ENCODE measurements around the gene SPOCD1.

Gene SPOCD1

GRCh38 chr1:31751822-31752241, 64.0 kb downstream of the SPOCD1 start:
- DNase-seq (ENCODE audit: low read depth in 2 of 2), result no peak
- TF ChIP-seq, protein P1, sequence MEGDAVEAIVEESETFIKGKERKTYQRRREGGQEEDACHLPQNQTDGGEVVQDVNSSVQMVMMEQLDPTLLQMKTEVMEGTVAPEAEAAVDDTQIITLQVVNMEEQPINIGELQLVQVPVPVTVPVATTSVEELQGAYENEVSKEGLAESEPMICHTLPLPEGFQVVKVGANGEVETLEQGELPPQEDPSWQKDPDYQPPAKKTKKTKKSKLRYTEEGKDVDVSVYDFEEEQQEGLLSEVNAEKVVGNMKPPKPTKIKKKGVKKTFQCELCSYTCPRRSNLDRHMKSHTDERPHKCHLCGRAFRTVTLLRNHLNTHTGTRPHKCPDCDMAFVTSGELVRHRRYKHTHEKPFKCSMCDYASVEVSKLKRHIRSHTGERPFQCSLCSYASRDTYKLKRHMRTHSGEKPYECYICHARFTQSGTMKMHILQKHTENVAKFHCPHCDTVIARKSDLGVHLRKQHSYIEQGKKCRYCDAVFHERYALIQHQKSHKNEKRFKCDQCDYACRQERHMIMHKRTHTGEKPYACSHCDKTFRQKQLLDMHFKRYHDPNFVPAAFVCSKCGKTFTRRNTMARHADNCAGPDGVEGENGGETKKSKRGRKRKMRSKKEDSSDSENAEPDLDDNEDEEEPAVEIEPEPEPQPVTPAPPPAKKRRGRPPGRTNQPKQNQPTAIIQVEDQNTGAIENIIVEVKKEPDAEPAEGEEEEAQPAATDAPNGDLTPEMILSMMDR (IDR thresholded peaks at IDR 0.05; ENCODE audit: low read depth, low read length), result no peak

DNA sequence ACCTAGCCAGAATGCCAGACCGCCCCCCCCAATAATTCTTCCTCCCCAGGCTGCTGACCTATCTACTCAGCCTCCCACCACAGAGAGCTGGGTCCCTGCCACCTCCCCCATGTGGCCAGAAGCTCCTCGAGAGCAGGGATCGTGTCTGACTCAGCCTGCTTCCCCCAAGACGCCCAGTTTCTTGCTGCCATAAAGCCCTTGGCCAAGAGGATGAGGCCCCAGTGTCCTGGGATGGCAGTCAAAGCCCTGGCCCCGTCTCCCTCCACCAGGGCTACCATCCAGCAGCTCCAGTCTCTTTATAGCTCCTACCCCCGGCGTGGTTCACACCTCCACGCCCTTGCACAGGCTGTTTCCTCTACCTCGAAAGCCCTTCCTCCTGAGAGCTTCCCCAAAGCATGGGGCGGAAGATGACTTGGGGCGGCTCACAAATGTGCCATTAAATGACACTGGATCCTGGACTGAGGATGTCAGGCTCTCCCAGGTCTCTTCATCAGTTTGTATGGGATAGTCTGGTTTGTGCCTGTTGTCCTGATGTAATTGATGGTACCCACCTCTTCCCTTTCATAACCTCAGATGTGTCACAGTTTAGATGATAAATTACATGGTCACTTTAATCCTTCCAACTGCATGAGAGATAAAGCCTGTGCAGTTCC, 64.8 kb downstream of the SPOCD1 start:
- TF ChIP-seq, protein P1 (IDR thresholded peaks at IDR 0.05; ENCODE audit: low read depth, low read length), result no peak
- H3K4me3 ChIP-seq (replicated peaks in 1 of 2; ENCODE audit: low read depth in 2 of 2, low read length in 2 of 2), result no peak overlapping the region
- peak; percentile 48 to 65 for DNase-seq (ENCODE audit: low read depth in 2 of 2)

More at GRCh38 chr1:31751822-31752241, 64.0 kb downstream of the SPOCD1 start:
- no peak overlapping the region for H3K4me3 ChIP-seq (replicated peaks in 1 of 2; ENCODE audit: low read depth in 2 of 2, low read length in 2 of 2)

DNA sequence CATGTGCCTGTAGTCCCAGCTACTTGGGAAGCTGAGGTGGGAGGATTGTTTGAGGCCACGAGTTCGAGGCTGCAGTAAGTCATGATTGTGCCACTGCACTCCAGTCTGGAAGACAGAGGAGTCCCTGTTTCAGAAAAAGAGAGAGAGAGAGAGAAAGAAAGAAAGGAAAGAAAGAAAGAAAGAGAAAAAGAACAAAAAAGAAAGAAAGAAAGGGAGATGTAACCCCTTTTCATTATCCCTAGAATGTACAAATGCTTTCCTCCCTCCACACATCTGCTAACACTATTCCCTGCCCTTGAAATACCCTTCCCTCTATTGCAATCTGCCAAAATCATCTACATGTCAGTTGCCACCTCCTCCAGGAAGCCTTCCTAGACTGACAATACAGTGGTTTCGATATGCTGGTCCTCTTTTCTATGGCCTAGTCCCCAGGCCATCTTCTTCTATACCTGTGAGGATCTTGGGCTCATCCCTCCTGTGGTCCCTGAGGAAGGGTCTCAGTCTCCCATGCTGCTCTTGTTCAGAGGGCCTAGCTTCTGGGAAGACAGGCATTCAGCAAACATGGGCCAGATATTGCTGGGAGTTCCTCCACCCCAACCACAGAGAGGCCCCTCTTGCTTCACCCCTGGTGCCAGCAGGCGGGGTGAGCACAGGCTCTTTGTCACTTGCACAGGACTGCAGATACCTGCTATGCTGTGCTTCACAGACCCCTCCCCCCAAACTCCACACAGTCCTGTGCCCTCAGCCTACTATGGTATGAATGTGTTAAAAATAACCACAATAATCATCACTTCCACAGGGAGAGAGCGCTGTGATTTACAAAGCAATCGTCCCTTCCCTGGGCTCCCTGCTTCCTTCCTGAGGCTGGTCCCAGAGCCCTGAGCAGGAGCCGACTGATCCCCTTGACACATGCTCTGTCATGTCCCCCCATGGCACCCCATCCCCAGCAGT, 65.8 kb downstream of the SPOCD1 start:
- TF ChIP-seq, protein P1 (IDR thresholded peaks at IDR 0.05; ENCODE audit: low read depth, low read length), result no peak
- no peak for DNase-seq (ENCODE audit: low read depth in 2 of 2)
- no peak overlapping the region for H3K4me3 ChIP-seq (replicated peaks in 1 of 2; ENCODE audit: low read depth in 2 of 2, low read length in 2 of 2)

DNA sequence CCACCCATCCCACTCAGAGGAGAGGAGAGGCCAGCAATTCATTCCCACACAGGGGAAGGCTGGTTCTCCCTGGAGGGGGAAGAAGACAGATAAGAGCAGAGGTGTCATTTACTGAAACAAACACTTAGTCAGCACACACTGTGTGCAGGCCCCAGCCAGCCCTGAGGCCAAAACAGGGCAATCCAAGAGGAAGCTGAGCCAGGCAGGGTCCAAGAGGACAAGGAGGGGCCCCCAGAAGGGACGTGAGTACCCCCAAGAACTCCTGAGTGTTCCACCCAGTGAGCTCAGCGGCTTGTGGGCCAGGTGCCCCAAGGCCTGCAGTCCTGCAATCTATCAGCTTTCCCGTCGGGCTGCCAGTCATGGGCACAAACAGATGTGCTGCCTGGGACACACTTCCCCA, 67.5 kb downstream of the SPOCD1 start:
- TF ChIP-seq, protein P1 (IDR thresholded peaks at IDR 0.05; ENCODE audit: low read depth, low read length), result no peak
- peak in 1 of 2 donors; percentile 49 for DNase-seq (ENCODE audit: low read depth in 2 of 2)
- no peak overlapping the region for H3K4me3 ChIP-seq (replicated peaks in 1 of 2; ENCODE audit: low read depth in 2 of 2, low read length in 2 of 2)

- no peak overlapping the region for H3K4me3 ChIP-seq (replicated peaks in 1 of 2; ENCODE audit: low read depth in 2 of 2, low read length in 2 of 2)
- TF ChIP-seq, protein P1 (IDR thresholded peaks at IDR 0.05; ENCODE audit: low read depth, low read length), result no peak
- DNase-seq (ENCODE audit: low read depth in 2 of 2), result no peak
Observed at GRCh38 chr1:31747304-31747703, 68.5 kb downstream of the SPOCD1 start.

GRCh38 chr1:31746687-31747086, 69.1 kb downstream of the SPOCD1 start:
- no peak overlapping the region for H3K4me3 ChIP-seq (replicated peaks in 1 of 2; ENCODE audit: low read depth in 2 of 2, low read length in 2 of 2)
- DNase-seq (ENCODE audit: low read depth in 2 of 2), result peak in 1 of 2 donors; percentile 43
- TF ChIP-seq, protein P1 (IDR thresholded peaks at IDR 0.05; ENCODE audit: low read depth, low read length), result no peak

Measured in cardiac fibroblast (primary cell).